A549 (cell line): Measurements from ENCODE around the gene CYFIP2. TPM values are rescaled to one million over a fixed set of nuclear protein-coding genes. Genes with fewer than 3 reads are reported as not detected.

ENCODE experiments used
- ATAC-seq, 2 experiments: fragments of 200-7000 bp in 1 of 2; fragments of >200 bp in 1 of 2; cut with Nextera tagmentation in 1 of 2; cut with Tn5 transposase in 1 of 2; 3 replicates each; pipeline versions ENCODE4 v1.8.0 to v1.9.1; 2018 to 2020; ENCODE audit warnings: mild to moderate bottlenecking in 1 of 2, moderate library complexity in 1 of 2
- CTCF ChIA-PET: fragments of 300-600 bp; sonication (Branson Sonifier 250); formaldehyde crosslinking; extraction: SDS; loops from one replicate; lab custom pipeline; 2021; ENCODE audit warnings: antibody characterized with exemption, inconsistent platforms; lab: Yijun Ruan, JAX
- POLR2A ChIA-PET: fragments of 350-600 bp; formaldehyde crosslinking; extraction: SDS; loops from one replicate; lab custom pipeline; 2021; ENCODE audit warnings: antibody characterized with exemption, inconsistent platforms; lab: Yijun Ruan, JAX
- DNase-seq, 2 experiments: peaks; one replicate each; pipeline versions ENCODE4 v3.0.0 to v3.0.0-alpha.2; 2011 to 2016; ENCODE audit warnings: low read depth in 1 of 2, low spot score in 1 of 2
- FAIRE-seq: peaks from 2 replicates; lab custom pipeline; 2011; peaks lifted over from hg19 to GRCh38; lab: Jason Lieb, UNC
- H3K27ac ChIP-seq, 2 experiments: fragments of >200 bp; sonication (Bioruptor Twin); formaldehyde crosslinking; 3 replicates each; pipeline ENCODE4 v1.5.1; 2016 to 2017
- H3K4me1 ChIP-seq: fragments of >200 bp; sonication (Bioruptor Twin); formaldehyde crosslinking; 3 replicates; pipeline ENCODE4 v1.6.1; 2016
- H3K4me2 ChIP-seq: fragments of >200 bp; sonication (Bioruptor Twin); formaldehyde crosslinking; 3 replicates; pipeline ENCODE4 v1.6.1; 2016
- H3K4me3 ChIP-seq: fragments of >200 bp; sonication (Bioruptor Twin); formaldehyde crosslinking; 3 replicates; pipeline ENCODE4 v1.5.1; 2016
- H3K9me3 ChIP-seq: fragments of >200 bp; sonication (Bioruptor Twin); formaldehyde crosslinking; 3 replicates; pipeline ENCODE4 v1.6.1; 2016
- CBX8 ChIP-seq: fragments of 200-600 bp; sonication (generic); IDR thresholded peaks from 2 replicates; pipeline ENCODE4 v1.6.1; 2016
- FOSL2 ChIP-seq, 2 experiments: fragments of 450-650 bp in 1 of 2; fragments of >200 bp in 1 of 2; sonication (Bioruptor Twin) in 1 of 2; formaldehyde crosslinking; IDR thresholded peaks; 2 replicates each; pipeline versions ENCODE4 v1.5.0 to v1.6.1; 2016 to 2020; ENCODE audit warnings: mild to moderate bottlenecking in 1 of 2, moderate library complexity in 1 of 2
- GATA3 ChIP-seq: IDR thresholded peaks from 2 replicates; pipeline ENCODE4 v1.6.1; 2012; ENCODE audit warnings: borderline replicate concordance
- KDM5A ChIP-seq: fragments of 200-600 bp; sonication (generic); IDR thresholded peaks from 2 replicates; pipeline ENCODE4 v1.6.1; 2016; ENCODE audit warnings: antibody characterized with exemption, mild to moderate bottlenecking
- MAZ ChIP-seq: fragments of 150-350 bp; IDR thresholded peaks from 2 replicates; pipeline ENCODE4 v1.6.1; 2014; ENCODE audit warnings: antibody characterized with exemption, low read depth, low read length, borderline replicate concordance
- PHF8 ChIP-seq: fragments of 200-600 bp; sonication (generic); IDR thresholded peaks from 2 replicates; pipeline ENCODE4 v1.6.1; 2016; ENCODE audit warnings: low read depth, mild to moderate bottlenecking, antibody characterized with exemption, moderate library complexity, borderline replicate concordance
- RAD21 ChIP-seq, 2 experiments: fragments of >200 bp in 1 of 2; sonication (Bioruptor Twin) in 1 of 2; formaldehyde crosslinking in 1 of 2; IDR thresholded peaks in 1 of 2; conservative IDR thresholded peaks in 1 of 2; 2 replicates in 1 of 2; 3 replicates in 1 of 2; pipeline ENCODE4 v1.6.1; 2012 to 2018; ENCODE audit warnings: inconsistent platforms in 1 of 2
- RFX5 ChIP-seq: fragments of 450-650 bp; IDR thresholded peaks from 2 replicates; pipeline ENCODE4 v1.7.1; 2014; ENCODE audit warnings: antibody characterized with exemption, mild to moderate bottlenecking, moderate library complexity
- SMC3 ChIP-seq: fragments of >200 bp; sonication (Bioruptor Twin); formaldehyde crosslinking; IDR thresholded peaks from 3 replicates; pipeline ENCODE4 v1.6.1; 2018; ENCODE audit warnings: inconsistent platforms
- ZSCAN20 ChIP-seq: fragments of 250-450 bp; sonication (Bioruptor Pico); IDR thresholded peaks from 2 replicates; pipeline ENCODE4 v1.8.0; 2022; ENCODE audit warnings: mild to moderate bottlenecking, moderate library complexity
- WGBS: methylation state at CpG from one replicate; pipeline ENCODE4 v1.1.6; 2017; ENCODE audit errors: missing lambda C conversion rate; 5-methylcytosine and 5-hydroxymethylcytosine counted together
- polyA plus RNA-seq, 4 experiments: library from polyadenylated mRNA; depleted of rRNA in 3 of 4; stranded (reverse); fragments of >200 nt; fragmentation: RNase III in 1 of 4; extraction: RNeasy Plus Mini Kit Qiagen cat#74134 plus additional on column Dnase treatment in 1 of 4; gene quantifications; 2 replicates in 3 of 4; 3 replicates in 1 of 4; pipeline ENCODE4 v1.2.3, GENCODE V29; 2011 to 2017
- TF ChIP-seq, protein P1 (sequence below): fragments of >200 bp; sonication (Bioruptor Twin); formaldehyde crosslinking; IDR thresholded peaks from 3 replicates; pipeline ENCODE4 v1.5.1; 2016
- TF ChIP-seq, protein P2 (sequence below): fragments of 250-450 bp; sonication (Bioruptor Pico); IDR thresholded peaks from 2 replicates; pipeline ENCODE4 v1.5.0; 2021; ENCODE audit warnings: mild to moderate bottlenecking, moderate library complexity, borderline replicate concordance

The CYFIP2 gene
- polyA plus RNA-seq, 2 of the 4 experiments (the other 2 are of a cell fraction): 9.0 to 18.6 TPM

DNA sequence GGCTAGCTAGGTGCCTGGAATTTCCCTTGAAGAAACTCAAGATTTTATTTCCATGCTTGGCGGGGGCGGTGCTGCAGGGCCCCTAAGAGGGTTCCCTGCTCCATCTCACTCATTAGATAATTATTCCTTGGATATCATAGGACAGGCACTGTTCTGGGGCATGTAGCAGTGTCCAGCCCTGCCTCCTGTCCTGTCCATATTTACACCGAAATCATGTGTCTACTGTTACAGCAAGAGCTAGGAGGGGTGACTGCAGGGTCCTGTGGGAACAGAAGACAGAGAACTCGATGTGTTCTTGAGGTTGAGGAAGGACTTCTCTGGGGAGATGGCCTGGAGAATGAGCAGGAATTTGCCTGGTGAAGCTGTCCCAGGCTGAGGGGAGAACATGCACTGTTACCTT is 96.6 kb downstream of the CYFIP2 start:
- 58% methylated on average over 4 of the region's 4 CpGs for WGBS
- TF ChIP-seq RFX5: no peak
- no peak for TF ChIP-seq KDM5A
- CTCF ChIA-PET: interaction anchor here (0.8 to 6.8 kb wide), 6 partner anchors 8 to 115 kb away, joined by 3 to 35 read pairs (median 4); a partner anchor contains a TSS
- H3K27ac ChIP-seq: no peak overlapping the region
- FAIRE-seq (no peak), DNase-seq (no peak), ATAC-seq (no peak)
- H3K4me3 ChIP-seq: no peak overlapping the region
- H3K9me3 ChIP-seq: no peaks in the 10 kb centered on the region
- no peaks in the 10 kb centered on the region for H3K4me1 ChIP-seq
- POLR2A ChIA-PET: no interaction called here
- no peak overlapping the region for H3K4me2 ChIP-seq

DNA sequence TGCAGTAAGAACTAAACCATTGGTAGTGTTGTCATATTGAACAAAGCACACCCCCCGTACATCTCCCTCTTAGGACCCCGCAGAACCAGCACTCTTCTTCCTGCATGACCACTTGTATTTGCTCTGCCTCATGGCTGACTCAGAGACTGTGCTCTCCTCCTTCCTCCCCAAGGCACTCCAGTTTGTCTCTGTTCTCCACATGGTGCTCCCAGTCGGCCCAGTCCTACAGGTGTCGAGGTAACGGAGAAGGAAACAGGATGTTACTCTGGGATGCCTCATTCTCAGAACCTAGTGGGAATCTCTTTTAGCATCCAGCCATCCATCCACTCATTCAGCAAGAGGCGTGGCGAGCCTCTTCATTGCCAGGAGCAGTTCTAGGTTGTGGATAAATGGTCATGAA is 97.1 kb downstream of the CYFIP2 start:
- POLR2A ChIA-PET: no interaction called here
- ATAC-seq (no peak), DNase-seq (no peak), FAIRE-seq (no peak)
- Histone ChIP-seq H3K9me3 (no peaks in the 10 kb centered on the region), H3K4me2 (no peak overlapping the region), H3K4me1 (no peaks in the 10 kb centered on the region), H3K27ac (no peak overlapping the region), H3K4me3 (no peak overlapping the region)
- CTCF ChIA-PET: interaction anchor here (1.2 to 6.8 kb wide), 7 partner anchors 17 to 148 kb away, joined by 3 to 35 read pairs (median 5); a partner anchor contains a TSS
- TF ChIP-seq GATA3: no peak
- no peak for TF ChIP-seq MAZ
- TF ChIP-seq ZSCAN20: no peak
- TF ChIP-seq PHF8: no peak
- 84% methylated on average over 7 of the region's 7 CpGs for WGBS

DNA sequence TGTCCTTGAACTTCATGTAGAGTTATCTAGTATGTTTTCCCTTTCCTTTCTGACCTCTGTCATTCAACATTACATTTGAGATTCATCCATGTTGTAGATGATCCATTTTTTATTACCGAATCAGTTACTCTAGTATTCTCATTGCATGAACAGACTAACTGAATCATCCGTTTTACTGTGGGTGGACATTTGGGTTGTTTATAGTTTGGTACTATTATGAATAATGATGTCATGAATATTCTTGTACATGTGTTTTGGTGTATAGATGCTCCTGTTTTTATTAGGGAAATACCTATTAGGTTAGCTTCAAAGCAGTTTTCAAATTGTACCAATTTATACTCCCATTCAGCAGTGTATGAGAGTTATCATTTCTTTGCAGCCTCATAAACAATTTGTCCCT is 99.8 kb downstream of the CYFIP2 start:
- no peak for ATAC-seq
- peaks cover 5% of the 10 kb centered on the region for H3K4me1 ChIP-seq
- no peaks in the 10 kb centered on the region for H3K9me3 ChIP-seq
- no peak overlapping the region for H3K4me2 ChIP-seq
- ChIA-PET CTCF (interaction anchor here (0.7 to 6.8 kb wide), 5 partner anchors 11 to 440 kb away, joined by 3 to 35 read pairs (median 8); no protein-coding TSS in a partner anchor), POLR2A (no interaction called here)
- FAIRE-seq: no peak
- no peak for TF ChIP-seq FOSL2 (IDR thresholded peaks at IDR 0.05)
- TF ChIP-seq FOSL2 (CRISPR knock-in tag; IDR thresholded peaks at IDR 0.05): no peak
- no peak for DNase-seq
- H3K27ac ChIP-seq: no peak overlapping the region
- H3K4me3 ChIP-seq: no peak overlapping the region
- WGBS: 88% methylated on average over 2 of the region's 2 CpGs

DNA sequence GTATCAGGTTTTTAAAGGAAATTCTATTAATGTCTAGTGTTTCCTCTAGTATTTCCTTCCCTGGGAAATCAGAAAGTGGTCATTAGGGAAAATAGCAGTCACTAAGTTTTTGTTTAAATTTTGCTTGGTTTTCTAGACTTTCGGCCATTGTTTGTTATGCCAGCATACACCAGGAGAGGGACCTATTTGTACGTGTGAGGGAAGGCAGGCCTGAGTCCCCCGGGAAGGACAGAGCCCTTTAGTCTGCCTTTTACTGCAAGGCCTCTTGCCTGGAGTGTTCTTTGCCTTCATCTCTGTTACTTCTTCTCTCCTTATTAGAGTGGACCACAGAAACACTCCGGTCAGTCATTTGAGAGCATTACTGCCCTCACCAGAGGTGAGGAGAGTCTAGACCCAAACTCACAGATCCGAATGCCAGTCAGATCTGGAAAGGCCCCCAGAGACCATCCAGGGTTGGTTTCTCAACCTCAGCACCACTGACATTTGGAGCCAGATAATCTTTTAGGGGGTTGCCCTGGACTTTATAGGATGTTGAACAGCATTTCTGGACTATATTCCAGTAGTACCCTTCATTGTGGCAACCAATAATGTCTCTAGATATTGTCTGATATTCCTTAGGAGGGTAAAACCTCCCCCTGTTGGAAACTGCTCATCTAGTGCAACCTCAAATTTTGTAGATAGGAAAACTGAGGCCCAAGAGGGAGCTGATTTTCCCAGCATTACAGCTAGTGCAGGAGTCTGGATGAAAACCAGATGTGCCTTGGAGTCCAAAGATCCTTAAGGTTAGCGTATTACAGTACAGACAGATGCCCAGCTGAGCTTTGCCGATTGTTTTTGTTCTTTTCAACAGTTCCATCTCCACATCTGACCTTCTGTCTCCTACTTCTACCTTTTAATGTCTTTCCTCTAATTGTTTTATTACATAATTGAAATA is 101.1 kb downstream of the CYFIP2 start:
- TF ChIP-seq SMC3 (peak; percentile 86), RAD21 (conservative IDR thresholded peaks at IDR 0.05 in 1 of 2, IDR thresholded peaks at IDR 0.05 in 1 of 2) (peak; percentile 87 to 96), CBX8 (no peak)
- TF ChIP-seq, protein P1, sequence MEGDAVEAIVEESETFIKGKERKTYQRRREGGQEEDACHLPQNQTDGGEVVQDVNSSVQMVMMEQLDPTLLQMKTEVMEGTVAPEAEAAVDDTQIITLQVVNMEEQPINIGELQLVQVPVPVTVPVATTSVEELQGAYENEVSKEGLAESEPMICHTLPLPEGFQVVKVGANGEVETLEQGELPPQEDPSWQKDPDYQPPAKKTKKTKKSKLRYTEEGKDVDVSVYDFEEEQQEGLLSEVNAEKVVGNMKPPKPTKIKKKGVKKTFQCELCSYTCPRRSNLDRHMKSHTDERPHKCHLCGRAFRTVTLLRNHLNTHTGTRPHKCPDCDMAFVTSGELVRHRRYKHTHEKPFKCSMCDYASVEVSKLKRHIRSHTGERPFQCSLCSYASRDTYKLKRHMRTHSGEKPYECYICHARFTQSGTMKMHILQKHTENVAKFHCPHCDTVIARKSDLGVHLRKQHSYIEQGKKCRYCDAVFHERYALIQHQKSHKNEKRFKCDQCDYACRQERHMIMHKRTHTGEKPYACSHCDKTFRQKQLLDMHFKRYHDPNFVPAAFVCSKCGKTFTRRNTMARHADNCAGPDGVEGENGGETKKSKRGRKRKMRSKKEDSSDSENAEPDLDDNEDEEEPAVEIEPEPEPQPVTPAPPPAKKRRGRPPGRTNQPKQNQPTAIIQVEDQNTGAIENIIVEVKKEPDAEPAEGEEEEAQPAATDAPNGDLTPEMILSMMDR: peak; percentile 59
- TF ChIP-seq, protein P2, sequence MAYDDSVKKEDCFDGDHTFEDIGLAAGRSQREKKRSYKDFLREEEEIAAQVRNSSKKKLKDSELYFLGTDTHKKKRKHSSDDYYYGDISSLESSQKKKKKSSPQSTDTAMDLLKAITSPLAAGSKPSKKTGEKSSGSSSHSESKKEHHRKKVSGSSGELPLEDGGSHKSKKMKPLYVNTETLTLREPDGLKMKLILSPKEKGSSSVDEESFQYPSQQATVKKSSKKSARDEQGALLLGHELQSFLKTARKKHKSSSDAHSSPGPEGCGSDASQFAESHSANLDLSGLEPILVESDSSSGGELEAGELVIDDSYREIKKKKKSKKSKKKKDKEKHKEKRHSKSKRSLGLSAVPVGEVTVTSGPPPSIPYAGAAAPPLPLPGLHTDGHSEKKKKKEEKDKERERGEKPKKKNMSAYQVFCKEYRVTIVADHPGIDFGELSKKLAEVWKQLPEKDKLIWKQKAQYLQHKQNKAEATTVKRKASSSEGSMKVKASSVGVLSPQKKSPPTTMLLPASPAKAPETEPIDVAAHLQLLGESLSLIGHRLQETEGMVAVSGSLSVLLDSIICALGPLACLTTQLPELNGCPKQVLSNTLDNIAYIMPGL (CRISPR knock-in tag): no peak
- TF ChIP-seq, all 56 proteins: peak for 3

More for the DNA sequence above, 101.1 kb downstream of the CYFIP2 start:
- H3K4me2 ChIP-seq: no peak overlapping the region
- H3K4me3 ChIP-seq: no peak overlapping the region
- CTCF ChIA-PET: interaction anchor here (0.5 to 3.8 kb wide), 13 partner anchors 10 to 376 kb away, joined by 3 to 28 read pairs (median 3); partner anchors contain the start of genes LSM11 and NIPAL4
- POLR2A ChIA-PET: no interaction called here
- no peaks in the 10 kb centered on the region for H3K9me3 ChIP-seq
- 56% methylated on average over 7 of the region's 7 CpGs for WGBS
- H3K4me1 ChIP-seq: peaks cover 18% of the 10 kb centered on the region
- FAIRE-seq: no peak
- peak; percentile 52 to 74 for DNase-seq
- ATAC-seq: peak; percentile 76 to 93
- peak overlapping the region; percentile 1 to 64; a peak in 3 of 6 replicates for H3K27ac ChIP-seq
